SK-N-MC (cell line): ENCODE measurements around the gene ANKRD44.

Source experiments
- EZH2 ChIP-seq: fragments of 200-600 bp; sonication (generic); IDR thresholded peaks from one replicate; pipeline ENCODE4 v1.6.1; 2017; ENCODE audit warnings: antibody characterized with exemption
- POLR2AphosphoS5 ChIP-seq: IDR thresholded peaks from 2 replicates; pipeline ENCODE4 v1.6.1; 2012; ENCODE audit warnings: mild to moderate bottlenecking, low read depth, low read length, borderline replicate concordance

- TF ChIP-seq POLR2AphosphoS5 = no peak
- TF ChIP-seq EZH2 = no peak
Measured at GRCh38 chr2:196985511-196986183, 324.9 kb downstream of the ANKRD44 start.
